ENCODE data around the gene STK32B. TPM values are rescaled to one million over a fixed set of nuclear protein-coding genes. Genes with fewer than 3 reads are reported as not detected.

The STK32B gene
- total RNA-seq, 2 donors from 2014 or later = 0.09 to 7.3 TPM

DNA sequence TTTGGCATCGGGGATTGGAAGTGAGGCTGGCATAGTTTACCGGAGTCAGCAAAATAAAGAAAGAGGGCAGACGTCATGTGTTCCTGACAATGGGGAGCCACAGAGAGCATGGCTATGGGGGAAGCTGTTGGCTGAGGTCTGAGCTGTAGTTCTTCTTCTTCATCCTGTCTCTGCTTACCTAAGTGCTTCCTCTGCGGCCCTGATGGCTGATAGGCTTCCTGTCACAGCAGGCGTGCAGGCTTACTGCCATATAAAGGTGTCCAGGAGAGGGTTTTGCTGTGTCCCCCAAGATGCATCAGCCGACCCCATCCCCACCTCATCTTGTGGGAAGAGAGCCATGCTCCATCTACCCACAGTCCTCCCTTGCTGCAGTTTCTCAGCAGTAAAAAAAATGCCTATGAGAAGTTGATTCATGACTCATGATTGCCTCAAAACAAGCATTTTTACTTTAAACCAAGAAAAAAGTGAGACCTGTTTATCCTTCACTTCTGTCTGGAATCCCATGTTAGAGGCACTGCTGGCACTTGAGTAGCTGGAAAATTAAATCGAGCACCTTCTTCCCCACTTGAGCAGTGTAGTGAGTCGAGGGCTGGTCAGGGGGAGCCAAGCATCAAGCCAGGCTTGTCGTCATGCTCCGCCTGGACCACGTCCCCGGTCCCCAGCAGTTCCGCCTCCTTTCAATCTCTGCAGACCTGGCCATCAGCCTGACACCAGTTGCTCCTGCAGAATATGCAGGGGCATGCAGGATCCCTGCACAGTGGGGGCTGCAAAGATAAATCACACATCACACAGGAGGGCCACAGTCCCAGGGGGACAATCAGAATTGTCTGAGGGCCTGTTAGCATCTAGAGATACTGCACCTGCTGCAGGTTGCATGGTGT, 419.3 kb downstream of the STK32B start:
- TF ChIP-seq, protein P1, sequence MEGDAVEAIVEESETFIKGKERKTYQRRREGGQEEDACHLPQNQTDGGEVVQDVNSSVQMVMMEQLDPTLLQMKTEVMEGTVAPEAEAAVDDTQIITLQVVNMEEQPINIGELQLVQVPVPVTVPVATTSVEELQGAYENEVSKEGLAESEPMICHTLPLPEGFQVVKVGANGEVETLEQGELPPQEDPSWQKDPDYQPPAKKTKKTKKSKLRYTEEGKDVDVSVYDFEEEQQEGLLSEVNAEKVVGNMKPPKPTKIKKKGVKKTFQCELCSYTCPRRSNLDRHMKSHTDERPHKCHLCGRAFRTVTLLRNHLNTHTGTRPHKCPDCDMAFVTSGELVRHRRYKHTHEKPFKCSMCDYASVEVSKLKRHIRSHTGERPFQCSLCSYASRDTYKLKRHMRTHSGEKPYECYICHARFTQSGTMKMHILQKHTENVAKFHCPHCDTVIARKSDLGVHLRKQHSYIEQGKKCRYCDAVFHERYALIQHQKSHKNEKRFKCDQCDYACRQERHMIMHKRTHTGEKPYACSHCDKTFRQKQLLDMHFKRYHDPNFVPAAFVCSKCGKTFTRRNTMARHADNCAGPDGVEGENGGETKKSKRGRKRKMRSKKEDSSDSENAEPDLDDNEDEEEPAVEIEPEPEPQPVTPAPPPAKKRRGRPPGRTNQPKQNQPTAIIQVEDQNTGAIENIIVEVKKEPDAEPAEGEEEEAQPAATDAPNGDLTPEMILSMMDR (IDR thresholded peaks at IDR 0.05) = no peak
- TF ChIP-seq POLR2A (IDR thresholded peaks at IDR 0.05) (no peak), POLR2AphosphoS5 (IDR thresholded peaks at IDR 0.05) (no peak)
- H3K9me3 ChIP-seq = no peaks in the 10 kb centered on the region
- H3K4me1 ChIP-seq (replicated peaks) = no peaks in the 10 kb centered on the region
- DNase-seq (ENCODE audit: low spot score) = no peak
- H3K27ac ChIP-seq = no peak overlapping the region
- H3K27me3 ChIP-seq (replicated peaks; ENCODE audit: insufficient read depth) = no peaks in the 10 kb centered on the region
- no peak overlapping the region for H3K4me3 ChIP-seq
- no peaks in the 10 kb centered on the region for H3K36me3 ChIP-seq
- intact Hi-C loops (cut with DNase I) = no loop called here
- WGBS = 65% methylated on average over 13 of the region's 13 CpGs

DNA sequence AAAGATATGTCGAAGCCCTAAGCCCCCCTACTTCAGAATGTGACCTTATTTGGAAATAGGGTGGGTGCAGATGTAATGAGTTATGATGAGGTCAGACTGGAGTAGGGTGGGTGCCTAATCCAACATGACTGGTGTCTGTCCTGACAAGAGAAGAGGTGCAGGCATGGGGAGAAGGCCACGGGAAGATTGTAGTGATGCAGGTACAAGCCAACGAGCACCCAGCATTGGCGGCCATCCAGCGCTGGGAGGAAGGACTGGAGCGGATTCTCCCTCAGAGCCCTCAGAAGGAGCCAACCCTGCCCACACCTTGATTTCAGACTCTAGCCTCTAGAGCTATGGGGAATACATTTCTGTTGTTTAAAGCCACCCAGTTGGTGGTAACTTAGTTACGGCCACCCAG, 419.9 kb downstream of the STK32B start:
- 72% methylated on average over 7 of the region's 7 CpGs for WGBS
- DNase-seq (ENCODE audit: low spot score) = no peak

DNA sequence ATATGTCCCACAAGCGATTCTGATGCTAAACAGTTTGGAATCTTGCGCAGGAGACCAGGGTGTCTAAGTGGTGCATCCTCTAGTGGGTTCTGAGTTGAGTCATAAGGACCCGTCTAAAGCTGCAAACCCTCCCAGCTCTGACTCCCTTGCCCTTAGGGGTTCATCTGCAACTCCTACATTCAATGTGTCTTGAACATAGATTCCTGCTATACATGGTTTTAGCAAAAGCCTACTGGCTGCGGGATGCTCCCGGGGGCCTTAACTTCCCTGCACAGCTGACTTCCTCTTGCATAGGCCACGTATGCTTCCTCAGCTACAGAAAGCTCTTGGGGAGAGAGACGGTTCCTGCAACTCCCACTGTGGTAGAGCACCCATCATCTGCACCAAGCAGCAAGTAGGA, 420.4 kb downstream of the STK32B start:
- H3K9me3 ChIP-seq = no peaks in the 10 kb centered on the region
- no peak overlapping the region for H3K27ac ChIP-seq
- no peaks in the 10 kb centered on the region for H3K27me3 ChIP-seq (replicated peaks; ENCODE audit: insufficient read depth)
- no peak for DNase-seq (ENCODE audit: low spot score)
- intact Hi-C loops (cut with DNase I) = no loop called here
- no peak overlapping the region for H3K4me3 ChIP-seq
- 85% methylated on average over 7 of the region's 7 CpGs for whole genome bisulfite sequencing
- H3K4me1 ChIP-seq (replicated peaks) = no peaks in the 10 kb centered on the region
- no peaks in the 10 kb centered on the region for H3K36me3 ChIP-seq
- TF ChIP-seq, protein P1 (IDR thresholded peaks at IDR 0.05) = no peak
- no peak for TF ChIP-seq POLR2AphosphoS5 (IDR thresholded peaks at IDR 0.05)
- no peak for TF ChIP-seq POLR2A (IDR thresholded peaks at IDR 0.05)

More for the DNA sequence above, 419.9 kb downstream of the STK32B start:
- TF ChIP-seq, protein P1 (IDR thresholded peaks at IDR 0.05) = no peak
- TF ChIP-seq POLR2AphosphoS5 (IDR thresholded peaks at IDR 0.05) = no peak
- TF ChIP-seq POLR2A (IDR thresholded peaks at IDR 0.05) = no peak
- no peaks in the 10 kb centered on the region for H3K27me3 ChIP-seq (replicated peaks; ENCODE audit: insufficient read depth)
- no peaks in the 10 kb centered on the region for H3K4me1 ChIP-seq (replicated peaks)
- no peaks in the 10 kb centered on the region for H3K9me3 ChIP-seq
- no peak overlapping the region for H3K4me3 ChIP-seq
- H3K27ac ChIP-seq = no peak overlapping the region
- H3K36me3 ChIP-seq = no peaks in the 10 kb centered on the region
- intact Hi-C loops (cut with DNase I) = no loop called here

DNA sequence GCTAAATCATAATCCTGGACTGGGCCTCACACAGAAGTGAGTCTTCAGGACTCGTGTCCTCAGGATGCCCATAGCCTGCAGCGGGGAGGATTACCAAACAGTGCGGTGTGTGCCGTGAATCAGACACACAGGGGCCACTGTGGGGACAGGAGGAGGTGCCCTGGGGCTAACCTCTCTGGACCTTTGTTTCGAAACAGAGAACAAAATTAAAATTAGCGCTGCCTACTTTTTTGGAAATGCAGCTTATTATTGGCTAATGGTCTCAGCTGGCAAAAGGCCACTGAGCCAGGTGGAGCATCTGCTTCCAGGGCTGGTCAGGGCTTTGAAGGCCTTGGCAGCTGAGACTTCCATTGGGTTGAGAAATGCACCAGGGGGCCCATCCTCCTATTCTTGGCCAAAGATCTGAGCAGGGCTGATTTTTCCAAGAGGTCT, 420.9 kb downstream of the STK32B start:
- Histone ChIP-seq H3K4me1 (replicated peaks) (no peaks in the 10 kb centered on the region), H3K9me3 (no peaks in the 10 kb centered on the region), H3K27ac (no peak overlapping the region), H3K36me3 (no peaks in the 10 kb centered on the region), H3K27me3 (replicated peaks; ENCODE audit: insufficient read depth) (no peaks in the 10 kb centered on the region), H3K4me3 (no peak overlapping the region)
- no peak for TF ChIP-seq POLR2A (IDR thresholded peaks at IDR 0.05)
- TF ChIP-seq, protein P1 (IDR thresholded peaks at IDR 0.05) = no peak
- TF ChIP-seq POLR2AphosphoS5 (IDR thresholded peaks at IDR 0.05) = no peak
- DNase-seq (ENCODE audit: low spot score) = no peak
- 86% methylated on average over 6 of the region's 6 CpGs for WGBS
- intact Hi-C loops (cut with DNase I) = no loop called here

DNA sequence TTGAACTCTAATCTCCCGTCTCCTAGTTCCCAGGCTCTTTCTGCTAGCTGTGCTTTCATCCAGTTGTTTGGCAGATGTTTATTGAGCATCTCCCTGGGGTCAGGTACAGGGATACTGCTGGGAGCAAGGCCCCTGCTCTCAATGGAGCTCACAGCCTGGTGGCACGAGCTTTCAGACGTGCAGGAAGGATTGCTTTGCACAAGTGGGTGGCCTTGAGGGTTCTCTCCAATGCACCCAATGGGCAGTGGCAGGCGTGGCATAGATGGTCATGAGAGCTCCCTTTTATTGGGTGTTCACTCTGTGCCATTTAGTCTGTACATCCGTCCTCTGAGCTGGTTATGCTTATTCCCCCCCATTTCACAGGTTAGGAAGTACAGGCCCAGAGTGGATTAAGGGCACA, 421.8 kb downstream of the STK32B start:
- Histone ChIP-seq H3K9me3 (no peaks in the 10 kb centered on the region), H3K27ac (no peak overlapping the region), H3K4me3 (no peak overlapping the region), H3K4me1 (replicated peaks) (no peaks in the 10 kb centered on the region), H3K27me3 (replicated peaks; ENCODE audit: insufficient read depth) (no peaks in the 10 kb centered on the region), H3K36me3 (no peaks in the 10 kb centered on the region)
- DNase-seq (ENCODE audit: low spot score) = no peak
- TF ChIP-seq, protein P1 (IDR thresholded peaks at IDR 0.05) = no peak
- no peak for TF ChIP-seq POLR2A (IDR thresholded peaks at IDR 0.05)
- intact Hi-C loops (cut with DNase I) = no loop called here
- WGBS = 88% methylated on average over 5 of the region's 5 CpGs
